Femur (tissue), 1 donor: ENCODE data around the gene FAM83G.

Experiments used
- DNase-seq: peaks from one replicate; pipeline ENCODE4 v3.0.0-alpha.2; 2017

Gene FAM83G

DNA sequence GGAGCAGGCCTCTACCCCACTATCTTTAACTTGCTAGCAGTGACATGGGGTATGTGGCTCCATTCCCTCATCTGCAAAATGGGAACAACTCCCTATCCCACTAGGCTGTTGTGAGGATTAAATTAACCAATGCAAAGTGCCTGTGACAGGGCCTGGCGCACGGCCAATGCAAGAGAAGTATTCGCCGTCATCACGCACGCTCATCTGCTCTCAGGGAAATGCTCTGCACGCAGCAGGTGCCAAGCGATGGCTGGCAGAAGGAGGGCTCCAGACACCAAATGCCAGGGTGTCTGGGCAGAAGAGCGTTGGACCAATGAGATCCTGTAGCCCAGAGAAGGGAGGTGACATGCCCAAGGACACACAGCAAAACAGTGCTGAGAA lies 17.3 kb downstream of the FAM83G start:
- DNase-seq: no peak

DNA sequence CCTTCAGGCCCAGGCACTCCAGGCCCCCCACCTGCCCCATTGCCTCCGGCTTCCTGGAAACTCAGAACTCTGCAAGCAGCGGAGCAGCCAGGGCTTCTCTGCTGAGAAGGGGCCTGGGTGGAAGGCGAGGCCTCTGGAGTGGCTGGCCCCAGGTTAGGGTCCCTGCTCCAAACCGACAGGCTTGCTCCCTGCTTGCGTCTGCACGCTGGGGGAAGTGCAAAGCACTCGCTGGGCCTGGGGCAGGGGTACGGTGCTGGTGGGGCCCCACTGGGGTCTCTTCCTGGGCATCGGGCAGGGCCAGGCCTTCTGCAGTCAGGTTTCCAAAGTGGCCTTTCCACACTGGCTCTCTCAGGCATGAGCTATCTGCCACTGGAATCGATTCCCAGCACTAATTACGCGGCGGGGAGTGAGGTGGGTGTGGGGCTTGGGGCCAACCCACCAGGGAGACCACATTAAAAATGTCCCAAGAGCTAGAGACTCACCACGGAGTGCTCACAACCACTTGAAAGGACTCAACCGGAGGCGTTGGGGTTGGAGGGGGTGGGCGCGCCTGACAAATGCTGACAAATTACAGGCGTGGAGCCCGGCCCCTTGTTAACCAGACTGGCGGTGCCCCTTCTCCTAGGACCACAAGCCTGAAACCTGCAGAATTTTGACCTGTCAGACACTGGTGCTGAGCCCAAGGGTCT lies 17.9 kb downstream of the FAM83G start:
- no peak for DNase-seq

GRCh38 chr17:18985475-18985874 lies 19.1 kb downstream of the FAM83G start:
- DNase-seq: no peak

DNA sequence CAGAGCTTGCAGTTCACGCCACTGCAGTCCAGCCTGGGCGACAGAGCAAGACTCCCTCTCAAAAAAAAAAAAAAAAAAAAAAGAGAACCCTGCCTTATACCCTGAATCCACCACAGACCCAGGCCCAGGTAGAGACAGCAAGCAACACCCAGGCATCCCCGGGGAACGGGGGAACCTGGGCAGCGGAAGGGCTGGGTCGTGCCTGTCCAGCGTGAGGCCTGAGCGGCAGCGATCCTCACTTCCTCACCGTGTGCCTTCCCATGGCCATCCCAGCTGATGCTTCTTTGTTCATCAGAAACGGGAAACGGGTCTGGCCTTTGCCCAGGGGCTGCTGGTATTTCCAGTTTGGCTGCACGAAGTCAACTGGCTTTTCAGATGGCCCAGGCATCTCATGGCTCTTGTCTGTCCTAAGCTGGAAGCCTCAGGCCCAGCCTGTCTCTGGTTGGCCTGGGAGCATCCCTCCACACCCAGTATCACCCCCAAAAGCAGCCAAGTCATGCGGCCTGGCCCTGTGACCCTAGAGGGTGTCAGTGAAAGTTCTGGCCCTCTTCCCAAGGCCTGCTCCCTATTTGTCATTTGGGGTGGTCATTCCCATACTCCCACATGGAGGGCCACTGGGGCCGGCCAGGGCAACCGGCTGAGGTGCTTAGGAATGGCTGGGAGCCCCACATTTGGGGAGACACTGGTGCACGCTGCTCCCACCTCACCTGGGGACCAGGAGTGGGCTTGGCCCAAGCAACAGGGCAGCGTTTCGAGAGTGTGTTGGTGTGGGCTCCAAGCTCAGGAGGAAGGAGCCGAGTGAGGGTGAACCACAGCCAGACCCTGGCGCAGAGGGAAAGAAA lies 20.1 kb downstream of the FAM83G start:
- DNase-seq: no peak

GRCh38 chr17:18981642-18982424 lies 22.7 kb downstream of the FAM83G start:
- no peak for DNase-seq

GRCh38 chr17:18981335-18981641 lies 23.3 kb downstream of the FAM83G start:
- no peak for DNase-seq

GRCh38 chr17:18980682-18981334 lies 23.8 kb downstream of the FAM83G start:
- DNase-seq: no peak

GRCh38 chr17:18978655-18979054 lies 25.9 kb downstream of the FAM83G start:
- no peak for DNase-seq

- no peak for DNase-seq
Observed at GRCh38 chr17:18978050-18978449, 26.5 kb downstream of the FAM83G start.

DNA sequence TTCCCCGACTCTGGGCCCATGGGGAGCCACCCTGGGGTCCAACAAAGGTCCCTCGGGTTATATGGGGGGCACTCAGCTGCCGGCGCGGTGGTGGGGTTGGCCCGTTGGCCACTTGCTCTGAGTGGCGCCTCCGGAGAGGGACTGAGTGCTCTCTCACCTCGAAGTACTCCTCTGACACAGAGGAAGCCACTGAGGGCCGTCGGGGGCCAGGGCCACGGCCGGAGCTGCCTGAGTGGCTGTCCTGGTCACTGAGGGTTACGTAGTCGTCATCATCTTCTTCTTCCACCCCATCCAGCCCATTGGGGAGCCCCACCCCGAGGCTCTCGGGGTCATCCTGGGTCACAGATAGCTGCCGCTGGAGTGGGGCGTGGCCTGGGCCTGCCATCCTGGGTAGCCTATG lies 26.9 kb downstream of the FAM83G start:
- no peak for DNase-seq

DNA sequence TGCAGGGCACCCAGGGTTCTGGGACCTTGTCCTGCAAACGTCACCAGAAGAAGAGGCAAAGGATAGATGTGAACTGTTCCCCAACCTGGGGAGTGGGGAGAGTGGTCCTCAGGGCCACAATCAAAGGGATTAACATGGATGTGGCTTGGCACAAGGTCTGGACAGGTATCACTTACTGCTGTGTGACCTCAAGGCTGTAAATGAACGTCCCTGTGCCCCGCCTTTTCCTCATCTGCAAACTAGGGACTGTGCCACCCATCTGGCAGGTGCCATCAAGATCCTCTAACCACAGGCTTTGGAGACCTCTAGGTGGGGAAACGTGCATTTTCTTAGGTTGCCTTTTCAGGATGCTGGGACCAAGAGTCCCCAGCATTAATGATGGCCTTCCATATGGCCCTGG lies 27.5 kb downstream of the FAM83G start:
- no peak for DNase-seq

DNA sequence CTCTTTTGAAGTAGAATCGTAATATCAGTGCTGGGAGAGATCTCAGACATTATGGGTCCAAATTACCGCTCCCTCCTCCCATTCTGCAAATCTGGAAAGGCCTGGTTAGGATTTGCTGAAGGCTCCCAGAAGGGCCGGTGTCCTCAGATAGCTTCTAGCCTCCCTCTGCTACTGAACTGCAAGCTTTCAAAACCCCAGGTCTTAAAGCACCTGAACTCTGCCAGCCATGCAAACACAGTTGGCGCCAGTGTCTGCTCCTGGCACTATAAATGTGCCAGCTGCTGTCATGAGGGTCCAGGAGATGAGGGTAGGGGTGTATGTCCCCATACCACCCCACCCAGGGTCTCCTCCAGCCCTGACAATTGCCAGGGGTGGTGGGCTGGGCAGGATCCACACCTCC lies 28.4 kb downstream of the FAM83G start:
- DNase-seq: no peak

GRCh38 chr17:18975597-18975996 lies 29.0 kb downstream of the FAM83G start:
- no peak for DNase-seq

DNA sequence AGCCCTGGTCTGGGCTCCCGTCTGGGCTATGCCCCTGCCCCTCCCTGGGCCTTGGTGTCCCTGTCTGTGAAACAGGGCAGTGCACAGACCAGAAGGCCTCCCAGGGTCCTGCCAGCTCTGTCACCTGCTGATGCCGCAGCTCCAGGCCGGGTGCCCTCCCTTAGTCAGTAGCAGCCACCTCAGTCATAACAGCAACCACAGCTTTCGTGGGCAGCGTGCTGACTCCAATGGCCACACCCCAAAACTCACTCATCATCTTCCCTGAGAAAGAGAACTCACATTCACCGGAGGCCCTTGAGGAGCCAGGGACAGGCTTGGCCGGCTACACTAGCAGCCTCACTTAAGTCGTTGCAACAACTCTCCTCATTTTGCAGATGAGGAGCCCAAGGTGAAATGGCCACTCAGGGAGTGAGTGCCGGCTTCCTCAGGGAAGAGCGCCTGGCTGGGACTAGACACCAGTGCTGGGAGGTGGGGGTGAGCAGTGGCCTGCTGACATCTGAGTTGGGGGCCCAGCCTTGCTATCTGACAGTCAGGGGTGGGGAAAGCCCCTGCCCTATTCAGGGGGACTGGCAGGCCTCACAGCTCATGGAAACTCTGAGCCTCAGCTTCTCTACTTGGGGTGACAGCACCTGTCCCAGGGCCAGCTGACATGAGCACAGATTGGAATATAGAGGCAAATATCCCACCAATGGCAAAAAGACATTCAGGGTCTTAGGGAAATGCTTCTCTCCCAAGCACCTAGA lies 30.0 kb downstream of the FAM83G start:
- no peak for DNase-seq

- DNase-seq: no peak
Observed at GRCh38 chr17:18971801-18972200, 32.8 kb downstream of the FAM83G start.

- no peak for DNase-seq
Observed at GRCh38 chr17:18970582-18971480, 33.7 kb downstream of the FAM83G start.

- no peak for DNase-seq
Observed at GRCh38 chr17:18968945-18969887, 35.3 kb downstream of the FAM83G start.

DNA sequence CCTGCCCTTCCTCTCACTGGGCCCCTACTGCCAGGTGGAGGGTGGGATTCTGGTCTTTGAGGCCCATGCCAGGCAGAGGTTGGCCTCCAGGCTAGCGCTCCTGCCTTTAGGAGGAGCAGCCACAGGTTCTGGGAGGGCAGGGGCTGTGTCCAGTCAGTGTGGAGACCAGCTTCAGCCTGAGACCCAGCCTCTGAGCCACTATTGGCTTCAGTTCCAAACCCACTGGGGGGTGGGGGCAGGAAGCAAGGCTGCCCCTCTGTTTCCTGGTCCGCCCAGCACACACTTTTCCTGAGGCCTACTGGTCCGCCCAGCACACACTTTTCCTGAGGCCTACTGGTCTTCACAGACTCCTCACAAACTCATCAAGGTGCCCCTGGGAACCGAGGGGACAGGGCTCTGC lies 36.2 kb downstream of the FAM83G start:
- DNase-seq: no peak

- no peak for DNase-seq
Observed at GRCh38 chr17:18967916-18968315, 36.6 kb downstream of the FAM83G start.
